BE2C (cell line): ENCODE data around the gene MAD2L1BP.

Experiments
- DNase-seq: peaks from one replicate; pipeline ENCODE4 v3.0.0-alpha.2; 2020
- H3K27me3 ChIP-seq: fragments of 250-450 bp; sonication (Bioruptor Pico); 2 replicates; pipeline ENCODE4 v1.5.1; 2020; ENCODE audit warnings: mild to moderate bottlenecking
- H3K36me3 ChIP-seq: fragments of 250-450 bp; sonication (Bioruptor Pico); 2 replicates; pipeline ENCODE4 v1.5.1; 2020; ENCODE audit warnings: mild to moderate bottlenecking
- H3K4me1 ChIP-seq: fragments of 250-450 bp; sonication (Bioruptor Pico); 2 replicates; pipeline ENCODE4 v1.5.1; 2020
- H3K4me3 ChIP-seq: 2 replicates; pipeline ENCODE4 v1.5.1; 2011; ENCODE audit warnings: low read depth, low read length
- H3K9me3 ChIP-seq: fragments of 250-450 bp; sonication (Bioruptor Pico); 2 replicates; pipeline ENCODE4 v1.5.1; 2020
- CTCF ChIP-seq: IDR thresholded peaks from 2 replicates; pipeline ENCODE4 v1.5.1; 2012; ENCODE audit warnings: mild to moderate bottlenecking, low read depth, low read length

MAD2L1BP gene

GRCh38 chr6:43682724-43683429, 47.2 kb downstream of the MAD2L1BP start:
- DNase-seq = peak; percentile 44
- Histone ChIP-seq H3K27me3 (no peaks in the 10 kb centered on the region), H3K4me1 (peaks cover 20% of the 10 kb centered on the region), H3K4me3 (0 out of 2 replicates have a peak overlapping the region, but pooled peaks have one; percentile 7), H3K36me3 (peaks cover 41% of the 10 kb centered on the region), H3K9me3 (no peaks in the 10 kb centered on the region)
- no peak for TF ChIP-seq CTCF

GRCh38 chr6:43683708-43684455, 48.2 kb downstream of the MAD2L1BP start:
- H3K4me1 ChIP-seq = peaks cover 24% of the 10 kb centered on the region
- no peak overlapping the region for H3K4me3 ChIP-seq
- no peak for DNase-seq
- peaks cover 31% of the 10 kb centered on the region for H3K36me3 ChIP-seq
- no peak for TF ChIP-seq CTCF
- H3K9me3 ChIP-seq = no peaks in the 10 kb centered on the region
- H3K27me3 ChIP-seq = no peaks in the 10 kb centered on the region

- peak overlapping the region; percentile 96 for H3K4me3 ChIP-seq
- DNase-seq = no peak
- no peak for TF ChIP-seq CTCF
- no peaks in the 10 kb centered on the region for H3K27me3 ChIP-seq
- H3K9me3 ChIP-seq = no peaks in the 10 kb centered on the region
- peaks cover 22% of the 10 kb centered on the region for H3K4me1 ChIP-seq
- peaks cover 8% of the 10 kb centered on the region for H3K36me3 ChIP-seq
Measured at GRCh38 chr6:43687079-43687436, 51.4 kb downstream of the MAD2L1BP start.

- no peak for TF ChIP-seq CTCF
- Histone ChIP-seq H3K9me3 (no peaks in the 10 kb centered on the region), H3K27me3 (no peaks in the 10 kb centered on the region), H3K4me1 (peaks cover 18% of the 10 kb centered on the region), H3K4me3 (peak within 1 kb of the TSS; percentile 96), H3K36me3 (peaks cover 4% of the 10 kb centered on the region)
- peak; percentile 83 for DNase-seq
Measured at GRCh38 chr6:43687437-43688347, 52.1 kb downstream of the MAD2L1BP start, which contains the start of gene MRPS18A. Gene MRPS18A (minus strand): TSS chr6:43687791. CDS start chr6:43687779, 12 bp downstream.

- TF ChIP-seq CTCF = no peak
Measured at GRCh38 chr6:43689421-43689820, 53.8 kb downstream of the MAD2L1BP start.

More at GRCh38 chr6:43689421-43689820, 53.8 kb downstream of the MAD2L1BP start:
- Histone ChIP-seq H3K9me3 (no peaks in the 10 kb centered on the region), H3K4me1 (peaks cover 7% of the 10 kb centered on the region; the same call in 1 of the 2 replicates), H3K27me3 (no peaks in the 10 kb centered on the region), H3K36me3 (no peaks in the 10 kb centered on the region), H3K4me3 (no peak overlapping the region)
- no peak for DNase-seq
